Raji (cell line): ENCODE data around the gene DRC3.
A peak's percentile ranks its signal among the peaks of the same experiment; 100 is the strongest.

Experiments used
- POLR2A ChIP-seq: IDR thresholded peaks from 2 replicates; pipeline ENCODE4 v1.6.1; 2011; ENCODE audit warnings: low read depth, low read length, control low read depth; ENCODE audit not compliant: insufficient read depth

Gene DRC3

DNA sequence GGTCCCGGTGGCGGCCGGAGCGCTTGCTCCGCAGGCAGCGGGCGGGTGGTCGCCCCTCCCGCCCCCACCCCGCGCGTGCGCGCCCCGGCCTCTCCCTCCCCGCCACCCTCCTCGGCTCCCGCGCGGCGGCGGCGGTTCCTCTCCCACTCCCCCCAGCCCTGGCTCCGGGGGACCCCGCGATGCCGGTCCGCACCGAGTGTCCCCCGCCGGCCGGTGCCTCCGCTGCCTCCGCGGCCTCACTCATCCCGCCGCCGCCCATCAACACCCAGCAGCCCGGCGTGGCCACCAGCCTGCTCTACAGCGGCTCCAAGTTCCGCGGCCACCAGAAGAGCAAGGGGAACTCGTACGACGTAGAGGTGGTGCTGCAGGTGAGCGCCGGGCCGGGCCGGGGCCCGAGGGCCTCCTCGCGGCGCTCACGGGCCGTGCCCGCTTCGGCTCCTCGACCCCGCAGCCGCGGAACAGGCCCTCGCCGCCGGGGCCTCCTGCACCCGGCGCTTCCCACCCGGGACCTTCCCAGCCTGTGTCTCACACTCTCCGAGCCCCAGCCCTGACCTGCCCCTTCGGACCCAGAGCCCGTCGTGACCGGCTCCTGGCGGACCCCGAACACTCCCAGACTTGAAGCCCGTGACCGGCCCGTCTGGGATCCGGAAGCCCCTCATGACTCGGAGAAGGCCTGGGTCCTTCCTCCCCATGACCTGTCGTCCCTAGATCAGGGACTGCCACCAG, 67.0 kb downstream of the DRC3 start:
- TF ChIP-seq POLR2A = peak; percentile 3; the same call in 1 of the 2 replicates

DNA sequence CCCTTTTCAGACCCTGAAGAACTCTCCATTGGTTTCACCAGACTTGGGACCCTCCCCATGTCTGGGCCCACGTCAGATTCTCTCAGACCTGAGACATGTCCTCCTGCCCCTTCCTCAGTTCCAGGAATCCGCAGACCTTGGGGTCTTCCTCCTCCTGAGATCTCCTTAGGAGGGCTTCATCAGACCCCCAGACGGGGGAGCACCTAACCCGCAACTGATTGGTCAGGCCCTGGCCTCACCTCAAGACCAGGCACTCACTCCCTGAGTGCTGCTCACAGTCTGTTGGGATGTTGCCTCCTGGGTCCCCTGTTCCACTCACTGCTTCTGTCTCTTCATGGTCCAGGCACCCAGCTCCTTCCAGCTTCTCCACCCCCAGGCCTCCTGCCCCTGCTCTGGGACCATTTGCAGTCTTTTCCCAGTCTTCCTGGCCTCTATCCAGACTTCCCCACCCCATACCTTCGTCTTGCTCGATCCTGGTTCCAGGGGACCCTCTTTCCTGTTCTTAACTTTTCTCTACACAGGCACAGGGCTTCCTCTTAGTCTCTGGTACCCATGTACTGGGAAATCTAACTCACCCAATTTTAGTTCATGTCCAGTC, 67.7 kb downstream of the DRC3 start:
- TF ChIP-seq POLR2A = no peak

DNA sequence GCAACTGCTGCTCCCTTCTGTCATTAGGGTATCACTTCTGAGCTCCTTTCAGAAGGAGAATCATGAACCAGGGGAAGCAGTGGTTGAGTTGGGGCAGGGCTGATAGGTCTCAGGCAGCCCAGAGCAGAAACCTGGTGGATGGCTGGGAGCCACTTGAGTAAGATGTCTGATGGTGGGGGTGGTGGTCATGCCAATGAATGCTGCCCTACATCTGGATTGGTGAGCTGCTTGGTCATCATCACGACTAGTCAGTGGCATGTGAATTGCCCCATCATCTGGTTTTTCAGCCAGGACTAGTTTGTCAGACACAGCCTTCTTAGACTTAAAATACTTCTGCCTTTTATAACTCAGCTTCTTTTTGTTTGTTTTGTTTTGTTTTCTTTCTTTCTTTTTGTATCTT, 69.1 kb downstream of the DRC3 start:
- no peak for TF ChIP-seq POLR2A

DNA sequence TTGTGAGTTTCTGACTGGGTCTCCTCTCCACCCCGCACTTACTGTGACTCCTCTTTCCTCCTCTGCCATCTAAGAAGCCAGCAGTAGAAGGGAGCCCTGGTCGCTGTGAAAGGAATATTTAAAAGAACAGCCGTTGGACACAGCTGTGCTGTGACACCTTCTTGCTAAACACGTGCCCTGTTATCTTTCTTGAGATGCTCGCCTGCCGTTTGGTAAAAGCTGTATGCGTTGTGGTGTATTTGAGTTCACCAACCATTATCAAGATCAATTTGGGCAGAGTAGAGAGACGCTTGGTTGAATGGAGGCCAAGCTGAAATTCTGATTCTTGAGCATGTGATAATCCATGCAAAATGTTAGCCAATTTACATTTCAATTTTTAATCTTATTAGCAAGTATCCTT, 70.3 kb downstream of the DRC3 start:
- no peak for TF ChIP-seq POLR2A

DNA sequence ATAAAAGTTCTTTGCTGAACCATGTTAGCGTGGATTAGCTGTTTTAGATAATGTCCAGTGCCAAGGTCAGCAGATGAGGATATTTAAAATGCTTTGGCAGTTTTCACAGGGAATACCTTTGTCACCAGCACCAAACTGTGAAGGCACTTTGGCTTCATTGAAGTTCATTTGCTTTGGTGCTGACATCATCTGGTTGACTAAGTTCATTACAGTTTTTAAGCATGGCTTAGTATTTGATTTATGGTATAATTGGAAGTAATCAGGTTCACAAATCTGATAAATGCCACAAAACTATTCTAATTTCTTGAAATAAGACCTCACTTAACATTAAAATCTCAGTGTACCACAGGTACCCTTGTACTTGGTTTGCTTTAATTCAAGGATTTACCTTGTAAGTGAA, 70.8 kb downstream of the DRC3 start:
- no peak for TF ChIP-seq POLR2A

DNA sequence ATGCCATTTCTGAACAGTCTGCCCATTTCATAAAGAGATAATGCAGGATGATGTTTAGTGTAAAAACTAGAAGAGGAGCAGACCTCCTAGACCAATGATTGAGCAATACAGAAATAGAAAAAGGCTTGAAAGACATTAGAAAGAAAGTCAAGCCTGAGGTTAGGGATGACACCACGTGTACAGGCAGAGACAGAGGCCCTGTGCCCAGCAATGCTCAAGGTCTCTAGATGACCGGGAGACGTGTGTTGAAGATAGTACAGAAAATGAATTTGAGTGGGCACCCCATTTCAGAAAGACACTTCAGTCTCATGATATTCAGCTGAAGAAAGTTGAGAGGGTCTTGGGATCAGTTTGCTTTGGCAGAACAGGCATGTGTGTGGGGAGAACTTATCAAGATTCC, 71.9 kb downstream of the DRC3 start:
- TF ChIP-seq POLR2A = no peak

DNA sequence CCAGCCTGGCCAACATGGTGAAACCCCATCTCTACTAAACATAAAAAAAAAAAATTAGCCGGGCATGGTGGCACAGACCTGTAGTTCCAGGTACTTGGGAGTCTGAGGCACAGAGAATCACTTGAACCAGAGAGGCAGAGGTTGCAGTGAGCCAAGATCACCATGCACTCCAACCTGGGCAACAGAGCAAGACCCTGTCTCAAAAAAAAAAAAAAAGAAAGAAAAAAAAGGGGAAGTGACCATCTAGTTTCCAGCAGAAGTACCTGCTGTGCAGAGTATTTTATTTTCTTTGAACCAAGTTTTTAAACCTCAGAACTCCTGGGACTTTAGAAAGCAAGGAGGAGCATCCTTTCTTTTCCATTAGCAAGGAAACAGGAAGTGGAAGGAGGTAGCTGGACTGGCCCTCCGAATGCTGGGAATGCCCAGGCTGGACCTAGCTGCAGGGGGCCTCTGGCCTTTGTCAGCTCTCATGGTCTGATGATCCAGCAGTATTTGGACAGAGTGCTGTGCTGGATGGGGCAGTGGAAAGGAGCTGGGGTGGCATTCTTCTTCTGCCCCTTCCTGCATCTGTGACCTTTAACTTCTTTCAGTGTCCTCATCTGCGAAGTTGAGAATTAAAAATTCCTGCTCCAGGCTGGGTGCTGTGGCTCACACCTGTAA, 73.2 kb downstream of the DRC3 start:
- TF ChIP-seq POLR2A = no peak

DNA sequence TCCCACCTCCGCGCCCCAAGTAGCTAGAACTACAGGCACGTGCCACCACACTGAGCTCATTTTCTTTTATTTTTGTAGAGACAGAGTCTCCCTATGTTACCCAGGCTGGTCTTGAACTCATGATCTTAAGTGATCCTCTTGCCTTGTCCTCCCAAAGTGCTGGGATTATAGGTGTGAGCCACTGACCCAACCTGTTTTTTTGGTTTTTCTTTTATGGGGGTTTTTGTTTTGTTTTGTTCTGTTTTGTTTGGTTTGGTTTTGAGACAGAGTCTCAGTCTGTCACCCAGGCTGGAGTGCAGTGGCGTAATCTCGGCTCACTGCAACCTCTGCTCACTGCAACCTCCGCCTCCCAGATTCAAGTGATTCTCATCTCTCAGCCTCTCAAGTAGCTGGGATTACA, 82.9 kb downstream of the DRC3 start:
- TF ChIP-seq POLR2A = no peak

DNA sequence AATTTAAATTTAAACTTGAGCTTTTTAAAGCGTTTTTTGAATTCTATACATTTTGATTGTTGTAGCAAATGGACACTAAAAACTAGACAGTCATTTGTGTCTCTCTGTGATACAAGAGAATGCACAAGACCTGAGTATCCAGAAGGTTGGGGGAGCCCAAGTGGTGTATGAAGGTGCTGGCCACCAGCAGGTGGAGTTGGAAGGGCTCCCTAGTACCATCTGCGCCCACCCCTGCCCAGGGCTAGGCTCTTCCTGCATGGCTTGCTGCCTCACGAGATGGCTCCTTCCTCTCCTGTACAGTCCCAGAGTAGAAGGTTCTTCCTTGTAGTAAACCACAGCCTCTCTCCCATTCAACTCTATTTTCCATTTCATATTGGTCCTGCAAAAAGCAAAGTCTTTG, 83.6 kb downstream of the DRC3 start:
- TF ChIP-seq POLR2A = no peak

DNA sequence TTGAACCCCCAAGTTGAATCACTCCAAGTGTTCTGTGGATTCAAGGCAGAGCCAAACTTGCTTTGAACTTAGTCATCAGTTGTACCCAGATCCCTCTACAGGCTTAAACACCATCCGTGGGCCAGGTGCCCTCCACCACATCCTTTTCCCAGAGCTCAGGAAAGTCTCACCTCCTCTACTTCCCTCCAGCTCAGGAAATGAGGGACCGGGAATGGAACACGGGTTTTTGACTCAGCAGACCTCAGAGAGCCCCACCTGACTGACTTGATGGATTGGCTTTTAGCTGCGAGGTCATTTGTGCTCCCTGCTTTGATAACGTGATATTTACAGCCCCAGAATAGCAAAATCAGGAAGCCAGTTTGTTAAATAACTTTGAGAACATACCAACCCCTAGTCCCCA, 86.6 kb downstream of the DRC3 start:
- TF ChIP-seq POLR2A = no peak

DNA sequence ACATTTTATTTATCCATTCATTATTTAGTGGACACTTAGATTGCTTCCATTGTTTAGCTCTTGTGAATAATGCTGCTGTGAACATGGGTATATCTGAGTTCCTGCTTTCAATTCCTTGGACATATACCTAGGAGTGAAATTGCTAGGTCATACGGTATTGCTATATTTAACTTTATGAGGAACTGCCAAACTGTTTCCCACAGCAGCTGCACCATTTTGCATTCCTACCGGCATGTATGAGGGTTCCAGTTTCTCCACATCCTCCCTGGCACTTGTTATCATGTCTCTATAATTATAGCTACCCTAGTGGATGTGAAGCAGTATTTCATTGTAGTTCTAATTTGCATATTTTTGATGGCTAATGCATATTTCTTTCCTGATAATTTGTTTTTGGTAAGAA, 91.4 kb downstream of the DRC3 start:
- no peak for TF ChIP-seq POLR2A

DNA sequence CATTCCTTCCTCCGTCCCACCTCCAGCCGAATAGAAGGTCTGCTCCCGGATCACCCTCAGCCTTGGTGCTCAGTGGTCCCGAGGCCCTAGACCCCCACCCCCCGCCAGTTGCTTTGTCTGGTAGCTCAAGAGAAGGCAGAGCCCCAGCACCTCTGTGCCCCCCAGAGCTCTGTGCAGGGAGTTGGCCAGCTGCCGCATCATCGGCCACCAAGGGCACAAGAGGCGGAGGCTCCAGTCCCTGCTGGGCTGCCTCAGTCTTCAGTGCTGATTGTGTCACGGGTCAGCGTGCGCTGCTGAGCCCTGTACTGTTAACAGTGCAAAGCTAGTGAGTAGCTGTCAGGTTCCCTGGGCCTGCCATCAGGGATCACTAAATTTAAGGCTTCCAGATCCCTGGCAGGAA, 92.9 kb downstream of the DRC3 start:
- no peak for TF ChIP-seq POLR2A
